Small intestine (tissue), 7 donors: Measurements from ENCODE around the gene SCYGR8. TPM values are rescaled to one million over a fixed set of nuclear protein-coding genes. Genes with fewer than 3 reads are reported as not detected.
A peak's percentile ranks its signal among the peaks of the same experiment; 100 is the strongest.

Experiments
- DNase-seq, 2 donors: peaks; one replicate each; pipeline versions ENCODE4 v3.0.0 to v3.0.0-alpha.2; 2013
- FAIRE-seq: peaks from 2 replicates; lab custom pipeline; 2012; peaks lifted over from hg19 to GRCh38; lab: Jason Lieb, UNC
- H3K27ac ChIP-seq, 3 donors: one replicate each; pipeline ENCODE4 v1.5.1; 2013; ENCODE audit warnings: low read length in 2 of 3, mild to moderate bottlenecking in 2 of 3, control low read depth in 1 of 3, inconsistent platforms in 1 of 3, low read depth in 1 of 3, moderate library complexity in 1 of 3
- H3K27me3 ChIP-seq, 3 donors: one replicate each; pipeline ENCODE4 v1.6.1; 2013; ENCODE audit warnings: low read length in 3 of 3, inconsistent platforms in 1 of 3; ENCODE audit not compliant: control insufficient read depth in 3 of 3, insufficient read depth in 3 of 3
- H3K36me3 ChIP-seq, 3 donors: one replicate each; pipeline ENCODE4 v1.6.1; 2013; ENCODE audit warnings: low read length in 3 of 3, inconsistent platforms in 1 of 3, low read depth in 1 of 3, mild to moderate bottlenecking in 1 of 3, moderate library complexity in 1 of 3; ENCODE audit not compliant: control insufficient read depth in 3 of 3, insufficient read depth in 2 of 3
- H3K4me1 ChIP-seq, 3 donors: one replicate each; pipeline ENCODE4 v1.6.1; 2013; ENCODE audit warnings: low read length in 2 of 3, inconsistent platforms in 1 of 3, low read depth in 1 of 3, mild to moderate bottlenecking in 1 of 3, moderate library complexity in 1 of 3; ENCODE audit not compliant: control insufficient read depth in 3 of 3, insufficient read depth in 2 of 3
- H3K4me3 ChIP-seq, 3 donors: one replicate each; pipeline ENCODE4 v1.5.1; 2013; ENCODE audit warnings: low read length in 3 of 3, control low read depth in 1 of 3, inconsistent platforms in 1 of 3, low read depth in 1 of 3, mild to moderate bottlenecking in 1 of 3, moderate library complexity in 1 of 3
- H3K9me3 ChIP-seq, 2 donors: one replicate each; pipeline ENCODE4 v1.6.1; 2013; ENCODE audit warnings: low read depth in 1 of 2, low read length in 1 of 2; ENCODE audit not compliant: control insufficient read depth in 2 of 2, insufficient read depth in 1 of 2
- WGBS, 3 donors: extraction: QIAGEN DNeasy Blood & Tissue Kit; methylation state at CpG; one replicate each; pipeline ENCODE4 v1.1.7; 2013; 5-methylcytosine and 5-hydroxymethylcytosine counted together
- polyA plus RNA-seq, 4 donors: library from polyadenylated mRNA; stranded (reverse) in 3 of 4; unstranded in 1 of 4; fragments of 200-250 nt in 3 of 4; fragments of 120-200 nt in 1 of 4; gene quantifications; one replicate each; pipeline versions ENCODE4 v1.2.1 to v1.2.3, GENCODE V29; 2013
- donor health status: healthy with polysubstance abuse.
- donor health status: control.
- donor health status: control.
- donor health status: Bipolar disorder and iron deficiency.
- donor health status: healthy.

SCYGR8 gene
- polyA plus RNA-seq, 4 donors = not detected

- 59 to 82% (median 70%) methylated on average over 12 of the region's 12 CpGs for WGBS, 3 donors
- Histone ChIP-seq H3K36me3 (no peaks in the 10 kb centered on the region), H3K4me1 (peaks cover 0 to 16% (median 7%) of the 10 kb centered on the region in 3 donors), H3K9me3 (peaks cover 0 to 4% of the 10 kb centered on the region in 2 donors), H3K4me3 (no peak overlapping the region), H3K27ac (peak overlapping the region in 1 of 3 donors; percentile 75), H3K27me3 (peaks cover 0 to 2% (median 0%) of the 10 kb centered on the region in 3 donors)
- FAIRE-seq = no peak
- peak in 1 of 2 donors; percentile 53 for DNase-seq
Observed at GRCh38 chr2:227783404-227784138, 37.9 kb downstream of the SCYGR8 start.

GRCh38 chr2:227785293-227785692, 39.6 kb downstream of the SCYGR8 start:
- DNase-seq = peak in 1 of 2 donors; percentile 62
- no peak for FAIRE-seq
- Histone ChIP-seq H3K27ac (peak overlapping the region in 1 of 3 donors; percentile 48), H3K36me3 (no peaks in the 10 kb centered on the region), H3K9me3 (peaks cover 0 to 4% of the 10 kb centered on the region in 2 donors), H3K4me3 (no peak overlapping the region), H3K27me3 (peaks cover 0 to 2% (median 0%) of the 10 kb centered on the region in 3 donors), H3K4me1 (peaks cover 0 to 16% (median 7%) of the 10 kb centered on the region in 3 donors)
- WGBS, 3 donors = 18 to 47% (median 19%) methylated on average over 1 of the region's 1 CpG

DNA sequence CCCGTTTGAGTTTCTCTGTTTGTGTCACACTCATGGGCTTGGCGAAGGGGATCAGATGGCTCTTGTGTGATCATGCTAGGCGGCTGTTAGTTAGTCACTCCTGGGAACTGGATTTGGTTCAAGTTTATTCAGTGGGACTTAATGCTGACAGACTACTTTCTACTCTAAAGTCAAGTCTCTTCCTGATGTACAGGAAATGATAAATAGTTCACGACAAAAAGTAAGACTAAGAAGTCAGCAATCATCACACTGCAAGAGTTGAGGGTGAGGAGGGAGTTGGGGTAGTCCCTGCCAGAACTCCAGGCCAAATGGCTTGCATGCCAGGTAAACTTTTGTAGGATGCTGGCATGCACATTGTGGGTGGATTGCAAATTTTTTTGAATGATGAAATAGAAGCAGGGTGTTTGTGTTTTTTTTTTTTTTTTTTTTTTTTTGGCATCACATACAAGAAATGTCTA, 42.9 kb downstream of the SCYGR8 start:
- H3K36me3 ChIP-seq = no peaks in the 10 kb centered on the region
- H3K4me3 ChIP-seq = no peak overlapping the region
- H3K4me1 ChIP-seq = peaks cover 0 to 14% (median 0%) of the 10 kb centered on the region in 3 donors
- DNase-seq = no peak
- WGBS, 3 donors = 80 to 89% (median 82%) methylated on average over 4 of the region's 4 CpGs
- peaks cover 0 to 4% of the 10 kb centered on the region in 2 donors for H3K9me3 ChIP-seq
- H3K27me3 ChIP-seq = peaks cover 0 to 2% (median 0%) of the 10 kb centered on the region in 3 donors
- no peak overlapping the region for H3K27ac ChIP-seq
- FAIRE-seq = no peak

GRCh38 chr2:227789803-227790202, 44.1 kb downstream of the SCYGR8 start:
- Histone ChIP-seq H3K4me1 (peaks cover 0 to 14% (median 0%) of the 10 kb centered on the region in 3 donors), H3K4me3 (no peak overlapping the region), H3K27me3 (peaks cover 0 to 2% (median 0%) of the 10 kb centered on the region in 3 donors), H3K9me3 (peaks cover 0 to 4% of the 10 kb centered on the region in 2 donors), H3K27ac (no peak overlapping the region), H3K36me3 (no peaks in the 10 kb centered on the region)
- no peak for DNase-seq
- WGBS, 3 donors = 61 to 83% (median 68%) methylated on average over 4 of the region's 4 CpGs
- no peak for FAIRE-seq

DNA sequence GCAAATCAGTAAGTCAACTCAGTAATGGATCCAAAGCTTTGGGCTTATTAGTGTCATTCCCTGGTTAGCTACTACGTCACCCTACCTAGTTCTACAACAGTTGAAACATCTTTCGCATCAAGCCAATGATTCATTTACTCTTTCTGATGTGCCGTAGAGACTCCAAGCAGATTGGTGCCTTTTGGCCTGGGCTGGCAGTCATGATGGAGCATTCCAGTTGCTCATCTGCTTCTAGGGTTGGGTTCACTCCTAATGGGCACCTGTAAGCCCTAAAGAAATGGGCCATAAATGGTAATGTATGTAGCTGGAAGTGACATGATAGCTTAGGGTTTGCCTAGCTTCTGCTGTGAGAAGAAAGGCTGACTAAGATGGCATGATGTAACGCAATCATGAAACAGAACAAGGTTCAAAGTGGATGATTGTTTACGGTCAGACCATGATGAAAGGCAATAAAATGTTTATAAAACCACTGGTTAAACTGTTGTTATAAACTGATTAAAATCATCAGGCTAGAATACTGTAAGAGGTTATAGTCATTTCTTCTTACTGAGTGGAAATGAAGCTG, 47.5 kb downstream of the SCYGR8 start:
- Histone ChIP-seq H3K4me1 (peaks cover 0 to 11% (median 0%) of the 10 kb centered on the region in 3 donors), H3K27ac (peak overlapping the region; percentile 1 to 73 (median 17)), H3K36me3 (no peaks in the 10 kb centered on the region), H3K27me3 (no peaks in the 10 kb centered on the region), H3K9me3 (peaks cover 0 to 2% of the 10 kb centered on the region in 2 donors), H3K4me3 (no peak overlapping the region)
- 61 to 74% (median 62%) methylated on average over 5 of the region's 5 CpGs for WGBS, 3 donors
- FAIRE-seq = no peak
- DNase-seq = peak; percentile 75 to 83

Other genes with a start within 250 kb of the SCYGR8 start
- gene SCYGR2, start 147.0 kb upstream of the SCYGR8 start, polyA plus RNA-seq = not detected
- not detected for gene SCYGR3, start 131.1 kb upstream of the SCYGR8 start, polyA plus RNA-seq
- gene SCYGR4, start 128.4 kb upstream of the SCYGR8 start, polyA plus RNA-seq = not detected
- gene SCYGR5, start 79.1 kb upstream of the SCYGR8 start, polyA plus RNA-seq = not detected
- 10 to 100 TPM in 1 of 4 donors, 1 to 10 TPM in 3; 4.0 to 81.5 (median 7.7) TPM for gene SLC19A3, start 27.9 kb upstream of the SCYGR8 start, polyA plus RNA-seq
- gene SCYGR6, start 21.1 kb upstream of the SCYGR8 start, polyA plus RNA-seq = not detected
- gene SCYGR7, start 17.6 kb upstream of the SCYGR8 start, polyA plus RNA-seq = not detected
- 10 to 100 TPM in 2 of 4 donors, 1 to 10 TPM in 2; 9.6 to 15.9 (median 11.3) TPM for gene CCL20, start 67.9 kb downstream of the SCYGR8 start, polyA plus RNA-seq
- gene DAW1, start 125.7 kb downstream of the SCYGR8 start, polyA plus RNA-seq = under 1 TPM in 1 of 4 donors, not detected in 3; 0.07 TPM